Left ventricle myocardium inferior (tissue), 1 donor: ENCODE results near the gene KCNH6. TPM values are rescaled to one million over a fixed set of nuclear protein-coding genes. Genes with fewer than 3 reads are reported as not detected.

Experiments
- DNase-seq: peaks from one replicate; pipeline ENCODE4 v3.0.0-alpha.2; 2020
- H3K27ac ChIP-seq: fragments of 200-600 bp; replicated peaks from 2 replicates; pipeline ENCODE4 v1.8.0; 2021
- H3K27me3 ChIP-seq: fragments of 200-600 bp; 2 replicates; pipeline ENCODE4 v1.8.0; 2021; ENCODE audit warnings: low read depth
- H3K36me3 ChIP-seq: fragments of 200-600 bp; 2 replicates; pipeline ENCODE4 v1.8.0; 2021
- H3K4me1 ChIP-seq: fragments of 200-600 bp; 2 replicates; pipeline ENCODE4 v1.8.0; 2021
- H3K4me3 ChIP-seq: fragments of 200-600 bp; 2 replicates; pipeline ENCODE4 v1.8.0; 2021; ENCODE audit warnings: mild to moderate bottlenecking, moderate library complexity
- H3K9me3 ChIP-seq: fragments of 200-600 bp; replicated peaks from 2 replicates; pipeline ENCODE4 v1.8.0; 2021
- CTCF ChIP-seq: fragments of 200-600 bp; IDR thresholded peaks from 2 replicates; pipeline ENCODE4 v1.8.0; 2021; ENCODE audit warnings: antibody characterized with exemption, mild to moderate bottlenecking, borderline replicate concordance
- intact Hi-C: fragments of 100-400 bp; cut with micrococcal nuclease; formaldehyde crosslinking; loops from one replicate; pipeline ENCODE4 v1.11.0; 2022
- total RNA-seq: library from RNA; stranded (reverse); fragmentation: NEBNext Ultra II Directional; extraction: Animal tissue kit (Norgen Biotek cat#: 25700); gene quantifications from one replicate; pipeline ENCODE4 v1.2.1, GENCODE V29; 2021
- donor health status: DM: no; HTN: yes; CAD: no; lungs with severe emphysema.

Gene KCNH6
- total RNA-seq, 1 donor from 2014 or later: not detected

- no peak for TF ChIP-seq CTCF
- Histone ChIP-seq H3K27me3 (peaks cover 7% of the 10 kb centered on the region), H3K4me1 (no peaks in the 10 kb centered on the region), H3K4me3 (no peak overlapping the region), H3K27ac (no peak overlapping the region), H3K9me3 (no peaks in the 10 kb centered on the region), H3K36me3 (no peaks in the 10 kb centered on the region)
- DNase-seq: no peak
- intact Hi-C loops: no loop called here
Measured at GRCh38 chr17:63493411-63493810, 29.7 kb upstream of the KCNH6 start.

- DNase-seq: no peak
- no peaks in the 10 kb centered on the region for H3K4me1 ChIP-seq
- H3K27me3 ChIP-seq: no peaks in the 10 kb centered on the region
- H3K9me3 ChIP-seq: no peaks in the 10 kb centered on the region
- no peak overlapping the region for H3K4me3 ChIP-seq
- no peaks in the 10 kb centered on the region for H3K36me3 ChIP-seq
- H3K27ac ChIP-seq: no peak overlapping the region
- TF ChIP-seq CTCF: no peak
- intact Hi-C loops: no loop called here
Measured at GRCh38 chr17:63494300-63494928, 28.7 kb upstream of the KCNH6 start.

- Histone ChIP-seq H3K4me1 (no peaks in the 10 kb centered on the region), H3K27me3 (no peaks in the 10 kb centered on the region), H3K9me3 (no peaks in the 10 kb centered on the region), H3K36me3 (no peaks in the 10 kb centered on the region), H3K27ac (no peak overlapping the region), H3K4me3 (no peak overlapping the region)
- no peak for TF ChIP-seq CTCF
- no peak for DNase-seq
- intact Hi-C loops: no loop called here
Measured at GRCh38 chr17:63495491-63495890, 27.7 kb upstream of the KCNH6 start.

GRCh38 chr17:63496177-63496576, 27.0 kb upstream of the KCNH6 start:
- Histone ChIP-seq H3K36me3 (no peaks in the 10 kb centered on the region), H3K27ac (no peak overlapping the region), H3K9me3 (no peaks in the 10 kb centered on the region), H3K4me1 (no peaks in the 10 kb centered on the region), H3K4me3 (no peak overlapping the region), H3K27me3 (peaks cover 5% of the 10 kb centered on the region)
- intact Hi-C loops: no loop called here
- no peak for DNase-seq
- TF ChIP-seq CTCF: no peak

GRCh38 chr17:63496663-63497400, 26.3 kb upstream of the KCNH6 start:
- peaks cover 10% of the 10 kb centered on the region for H3K27me3 ChIP-seq
- no peak overlapping the region for H3K4me3 ChIP-seq
- DNase-seq: no peak
- no peak for TF ChIP-seq CTCF
- intact Hi-C loops: no loop called here
- H3K4me1 ChIP-seq: no peaks in the 10 kb centered on the region
- no peaks in the 10 kb centered on the region for H3K9me3 ChIP-seq
- no peaks in the 10 kb centered on the region for H3K36me3 ChIP-seq
- H3K27ac ChIP-seq: no peak overlapping the region
